Measurements from ENCODE around the gene RAPGEF5.

Gene RAPGEF5

GRCh38 chr7:22305706-22306105, 51.2 kb downstream of the RAPGEF5 start:
- no peak for DNase-seq (ENCODE audit: low read depth)

DNA sequence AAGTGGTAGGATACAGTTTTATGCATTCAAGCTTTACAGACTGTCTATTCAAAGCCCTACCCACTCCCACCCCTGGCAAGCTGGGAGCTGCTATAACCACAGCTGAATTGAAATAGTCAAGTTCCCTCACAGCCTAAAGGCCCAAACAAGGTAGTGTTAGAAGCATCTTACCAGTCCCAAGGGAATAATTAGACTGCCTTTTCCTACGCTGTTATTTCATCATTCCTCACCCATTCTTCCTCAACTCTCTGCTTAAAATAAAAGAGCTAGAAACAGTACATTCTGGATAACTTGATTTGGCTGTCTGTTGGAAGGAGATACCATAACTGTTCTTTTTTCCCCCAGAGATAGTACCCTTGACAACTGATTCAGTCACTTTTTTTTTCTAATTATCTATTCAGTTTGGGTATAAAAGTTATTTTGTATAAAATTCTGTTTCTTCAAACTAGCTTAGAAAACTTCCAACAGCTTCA, 54.0 kb downstream of the RAPGEF5 start:
- DNase-seq (ENCODE audit: low read depth), result no peak

DNA sequence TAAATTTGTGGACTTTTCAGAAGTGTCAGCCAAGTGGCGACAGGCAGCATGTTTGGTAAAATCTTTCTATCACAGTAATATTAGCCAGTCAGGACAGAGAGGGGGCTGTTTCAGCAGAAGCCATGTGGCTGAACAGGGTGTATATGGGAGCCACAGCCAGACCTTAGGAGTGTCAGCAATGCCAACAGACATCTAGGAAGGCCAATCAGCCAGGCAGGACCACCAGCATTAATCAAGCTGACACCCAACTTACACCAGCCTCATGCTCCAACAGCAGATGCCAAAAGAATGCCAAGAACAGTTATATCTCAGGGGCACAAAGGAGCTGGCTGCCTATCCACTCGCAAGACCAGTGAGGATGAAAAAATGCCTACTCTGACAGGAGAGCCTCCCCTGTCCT, 54.8 kb downstream of the RAPGEF5 start:
- DNase-seq (ENCODE audit: low read depth), result no peak

DNA sequence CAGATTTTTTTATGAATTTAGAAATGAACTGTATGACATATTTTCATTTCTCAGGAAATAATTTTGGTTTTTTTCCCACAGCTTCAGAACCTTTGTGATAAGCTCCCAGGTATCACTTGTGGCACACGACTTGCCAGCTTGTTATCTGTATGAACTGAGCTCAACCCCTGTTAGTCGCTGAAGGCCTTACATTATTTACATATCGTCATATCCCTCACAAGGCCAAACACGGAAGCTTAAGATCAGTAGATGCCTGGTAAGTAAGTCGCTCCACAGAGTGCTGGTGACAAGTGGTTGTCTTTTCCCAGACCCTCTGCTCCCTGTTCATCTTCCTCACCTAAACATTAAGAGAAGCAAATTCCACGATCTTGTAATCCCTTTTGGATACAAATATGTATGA, 55.2 kb downstream of the RAPGEF5 start:
- DNase-seq (ENCODE audit: low read depth), result no peak

DNA sequence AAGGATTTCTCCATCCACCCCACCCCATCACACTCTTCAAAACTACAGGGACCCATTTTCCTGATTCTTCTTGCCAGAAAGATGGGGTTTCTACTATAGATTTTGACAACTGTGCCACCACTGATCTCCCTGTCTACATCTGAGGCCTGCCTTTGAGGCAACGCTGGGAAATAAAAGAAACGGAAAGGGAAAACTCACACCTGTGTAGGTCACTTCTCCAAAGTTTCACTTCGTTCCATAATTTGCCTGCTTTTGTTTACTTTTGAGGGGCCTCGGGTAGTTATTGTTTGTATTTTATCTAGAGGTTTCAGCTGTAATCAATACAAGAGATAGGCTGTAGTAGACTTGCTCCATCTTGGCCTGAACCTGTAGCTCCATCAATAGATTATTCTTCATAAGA, 56.1 kb downstream of the RAPGEF5 start:
- DNase-seq (ENCODE audit: low read depth), result no peak

DNA sequence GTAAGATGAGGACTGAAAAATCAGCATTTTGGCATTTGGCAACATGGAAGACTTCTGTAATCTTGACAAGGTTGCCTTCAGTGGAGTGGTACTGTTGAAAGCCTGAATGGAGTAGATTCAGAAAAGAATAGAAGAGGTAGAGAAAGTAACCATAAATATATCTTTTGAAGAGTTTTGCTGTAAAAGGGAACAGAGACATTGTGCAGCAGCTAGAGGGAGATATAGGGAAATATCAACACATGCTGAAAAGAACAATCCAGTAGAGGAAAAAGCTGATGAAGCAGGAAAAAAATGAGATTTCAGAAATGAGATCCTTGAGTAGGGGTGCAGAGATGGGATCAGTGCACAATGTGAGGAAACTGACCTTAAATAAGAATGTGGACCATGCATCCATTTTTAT, 60.0 kb downstream of the RAPGEF5 start:
- DNase-seq (ENCODE audit: low read depth), result no peak

DNA sequence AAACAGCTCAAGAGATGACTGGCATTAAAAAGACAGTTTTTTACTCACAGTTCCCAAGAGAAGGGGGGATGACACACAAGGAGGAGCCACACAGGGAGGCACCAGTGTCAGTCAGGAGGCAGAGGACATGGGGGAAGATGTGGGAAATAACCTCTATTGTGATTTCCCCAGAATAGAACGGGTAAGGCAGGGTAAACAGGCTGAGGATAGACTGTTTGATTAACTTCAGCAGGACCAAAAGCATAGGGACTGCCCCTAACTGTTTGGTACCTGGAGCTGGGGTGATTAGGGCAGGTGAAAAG, 60.7 kb downstream of the RAPGEF5 start:
- no peak for DNase-seq (ENCODE audit: low read depth)

DNA sequence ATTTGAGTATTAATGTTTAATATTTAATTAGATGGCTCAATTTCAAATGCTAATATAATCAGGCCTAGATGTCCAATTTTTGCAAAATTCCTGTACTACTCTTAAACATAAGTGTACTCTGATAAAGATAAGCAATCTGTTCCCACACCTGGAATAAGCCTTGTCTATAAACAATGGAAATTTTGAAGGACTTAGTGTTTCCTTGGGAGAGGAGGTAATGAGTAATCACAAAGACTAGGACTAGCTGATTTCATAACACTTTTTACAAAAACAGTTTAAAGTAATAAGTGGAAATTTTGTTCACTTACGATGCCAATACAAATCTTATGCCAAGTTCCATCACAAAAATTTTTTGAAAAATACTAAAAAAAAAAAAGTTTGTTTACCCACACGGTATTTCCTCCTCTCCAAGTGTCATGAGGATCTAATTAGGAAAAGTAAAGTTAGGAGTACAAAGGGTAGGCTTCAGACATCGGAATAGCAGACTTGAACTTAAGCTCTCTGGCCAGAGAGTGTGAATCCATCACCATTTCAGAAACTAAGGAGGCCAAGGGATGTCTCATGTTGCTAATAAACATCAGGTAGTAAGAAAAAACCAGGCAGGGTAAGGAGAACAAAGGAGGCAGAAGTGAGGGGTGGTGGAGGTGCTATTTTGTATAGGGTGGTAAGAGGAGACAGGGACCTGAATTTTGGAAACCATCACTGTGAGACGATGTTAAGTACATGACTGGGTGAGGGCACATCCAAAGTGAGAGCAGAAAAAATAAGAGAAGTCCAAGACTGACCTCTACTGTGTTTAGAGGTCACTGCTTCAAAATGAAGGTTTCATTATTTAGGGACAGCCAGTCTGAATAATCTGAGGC, 61.3 kb downstream of the RAPGEF5 start:
- DNase-seq (ENCODE audit: low read depth), result no peak

- DNase-seq (ENCODE audit: low read depth), result no peak
Measured at GRCh38 chr7:22292531-22292930, 64.4 kb downstream of the RAPGEF5 start.

GRCh38 chr7:22291977-22292376, 65.0 kb downstream of the RAPGEF5 start:
- DNase-seq (ENCODE audit: low read depth), result no peak

GRCh38 chr7:22288202-22288601, 68.8 kb downstream of the RAPGEF5 start:
- no peak for DNase-seq (ENCODE audit: low read depth)

- DNase-seq (ENCODE audit: low read depth), result no peak
Measured at GRCh38 chr7:22287412-22287811, 69.5 kb downstream of the RAPGEF5 start.

DNA sequence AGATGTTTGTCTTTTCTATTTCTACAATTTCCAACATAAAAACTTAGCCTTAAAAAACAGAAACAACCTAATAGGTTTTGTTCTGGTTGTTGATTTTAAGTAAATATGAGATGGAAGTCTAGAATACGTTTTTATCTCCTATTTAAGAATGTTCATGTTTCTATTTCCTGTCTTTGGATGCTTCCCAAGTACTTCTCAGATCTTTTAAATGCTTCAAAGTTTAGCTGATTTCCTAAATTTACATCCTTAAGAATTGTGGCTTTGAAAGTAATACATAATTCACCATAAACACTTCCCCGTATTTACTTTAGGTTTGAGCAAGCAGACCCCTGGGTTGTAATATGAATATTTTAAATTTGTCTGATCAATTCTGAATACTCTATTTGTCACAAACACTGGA, 70.5 kb downstream of the RAPGEF5 start:
- no peak for DNase-seq (ENCODE audit: low read depth)

DNA sequence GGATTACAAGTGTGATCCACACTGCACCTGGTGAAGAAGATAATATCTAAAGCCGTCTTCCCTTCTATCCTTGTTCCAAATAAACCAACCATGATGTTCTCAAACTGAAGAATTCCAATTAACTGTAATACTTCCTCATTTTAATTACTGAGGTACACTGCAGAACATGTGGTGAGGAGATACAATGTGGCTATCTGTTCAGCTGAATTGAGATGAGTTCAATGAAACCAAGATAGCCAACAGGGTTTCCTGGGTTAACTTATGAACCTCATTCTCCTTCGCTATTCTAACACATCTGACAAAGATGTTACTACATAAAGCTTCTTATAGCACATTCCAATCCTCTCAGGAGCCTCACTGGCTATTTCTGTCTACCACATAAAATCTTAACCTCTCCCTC, 75.5 kb downstream of the RAPGEF5 start:
- DNase-seq (ENCODE audit: low read depth), result no peak

- DNase-seq (ENCODE audit: low read depth), result no peak
Measured at GRCh38 chr7:22280031-22280430, 76.9 kb downstream of the RAPGEF5 start.

- DNase-seq (ENCODE audit: low read depth), result no peak
Measured at GRCh38 chr7:22278660-22279059, 78.3 kb downstream of the RAPGEF5 start.

- no peak for DNase-seq (ENCODE audit: low read depth)
Measured at GRCh38 chr7:22277375-22277774, 79.6 kb downstream of the RAPGEF5 start.

DNA sequence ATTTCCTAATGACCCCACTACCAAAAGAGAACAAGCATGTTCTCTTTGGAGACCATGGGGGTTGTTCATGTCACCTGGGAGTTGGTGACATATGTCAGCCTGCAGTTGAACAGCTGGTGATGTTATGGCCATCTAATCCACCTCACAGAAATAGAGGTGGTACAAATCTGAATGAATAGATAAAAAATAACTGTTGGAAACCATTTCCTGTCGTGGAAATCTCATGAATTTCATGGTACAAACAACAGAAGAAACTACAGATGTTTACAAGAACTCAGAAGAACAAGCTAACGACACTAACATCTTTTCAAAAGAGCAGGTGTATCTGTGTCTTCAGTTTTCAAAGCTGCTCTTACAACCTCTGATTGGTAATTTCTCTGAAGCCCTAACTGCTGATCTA, 81.3 kb downstream of the RAPGEF5 start:
- no peak for DNase-seq (ENCODE audit: low read depth)

- DNase-seq (ENCODE audit: low read depth), result no peak
Measured at GRCh38 chr7:22271311-22271710, 85.6 kb downstream of the RAPGEF5 start.

- DNase-seq (ENCODE audit: low read depth), result no peak
Measured at GRCh38 chr7:22270371-22270770, 86.6 kb downstream of the RAPGEF5 start.

GRCh38 chr7:22269963-22270362, 87.0 kb downstream of the RAPGEF5 start:
- DNase-seq (ENCODE audit: low read depth), result no peak

GRCh38 chr7:22268884-22269421, 88.0 kb downstream of the RAPGEF5 start:
- DNase-seq (ENCODE audit: low read depth), result no peak

- DNase-seq (ENCODE audit: low read depth), result no peak
Measured at GRCh38 chr7:22267930-22268615, 88.9 kb downstream of the RAPGEF5 start.
